ENCODE results near the gene OR1I1. TPM values are rescaled to one million over a fixed set of nuclear protein-coding genes. Genes with fewer than 3 reads are reported as not detected.

OR1I1 gene
- polyA plus RNA-seq, 3 donors: not detected

GRCh38 chr19:15048128-15048527 is 33.9 kb upstream of the OR1I1 start:
- no peaks in the 10 kb centered on the region for H3K36me3 ChIP-seq (replicated peaks in 1 of 2; ENCODE audit: control insufficient read depth in 1 of 2, insufficient read depth in 2 of 2, low read length in 2 of 2)
- no peak overlapping the region for H2AFZ ChIP-seq (ENCODE audit: insufficient read depth, low read depth, low read length, poor library complexity, severe bottlenecking)
- no peaks in the 10 kb centered on the region for H3K27me3 ChIP-seq (ENCODE audit: control insufficient read depth in 2 of 2, insufficient read depth in 2 of 2, low read length in 2 of 2)
- intact Hi-C loops (cut with micrococcal nuclease): no loop called here
- H3K27ac ChIP-seq (ENCODE audit: low read depth in 1 of 2, low read length in 2 of 2): no peak overlapping the region
- no peak for TF ChIP-seq CTCF (IDR thresholded peaks at IDR 0.05)
- H3K9me3 ChIP-seq (replicated peaks in 1 of 2; ENCODE audit: control insufficient read depth in 1 of 2, insufficient read depth in 1 of 2, low read length in 2 of 2): no peaks in the 10 kb centered on the region
- H3K36me3 Mint-ChIP-seq: no peaks in the 10 kb centered on the region
- no peak overlapping the region for H3K9ac ChIP-seq (ENCODE audit: insufficient read depth, low read length, poor library complexity, severe bottlenecking)
- no peaks in the 10 kb centered on the region for H3K79me2 ChIP-seq (ENCODE audit: insufficient read depth, low read length)
- H3K4me3 ChIP-seq (replicated peaks in 1 of 3; ENCODE audit: low read depth in 2 of 3, low read length in 3 of 3): no peak overlapping the region
- no peak for DNase-seq
- H3K4me3 Mint-ChIP-seq: no peak overlapping the region
- WGBS (ENCODE audit: insufficient coverage): 100% methylated on average over 1 of the region's 5 CpGs
- H4K20me1 ChIP-seq (ENCODE audit: insufficient read depth, low read length): no peaks in the 10 kb centered on the region
- no peak overlapping the region for H3K4me2 ChIP-seq (replicated peaks; ENCODE audit: extremely low read depth, low read length, poor library complexity, severe bottlenecking)
- peaks cover 0 to 12% (median 2%) of the 10 kb centered on the region in 7 donors for H3K9me3 Mint-ChIP-seq
- H3K27me3 Mint-ChIP-seq (ENCODE audit: low read depth in 3 of 3): peaks cover 4 to 9% (median 6%) of the 10 kb centered on the region in 3 donors
- H3K27ac Mint-ChIP-seq: no peak overlapping the region
- H3K4me1 Mint-ChIP-seq: no peaks in the 10 kb centered on the region
- H3K4me1 ChIP-seq (ENCODE audit: control insufficient read depth in 1 of 2, insufficient read depth in 2 of 2, low read length in 2 of 2): no peaks in the 10 kb centered on the region

- H3K9me3 ChIP-seq (replicated peaks in 1 of 2; ENCODE audit: control insufficient read depth in 1 of 2, insufficient read depth in 1 of 2, low read length in 2 of 2): no peaks in the 10 kb centered on the region
- no peaks in the 10 kb centered on the region for H4K20me1 ChIP-seq (ENCODE audit: insufficient read depth, low read length)
- Mint-ChIP-seq H3K27ac (peak within 1 kb of the TSS in 1 of 7 donors; percentile 57), H3K36me3 (no peaks in the 10 kb centered on the region), H3K27me3 (ENCODE audit: low read depth in 3 of 3) (peaks cover 4 to 9% (median 6%) of the 10 kb centered on the region in 3 donors), H3K9me3 (peaks cover 0 to 9% (median 2%) of the 10 kb centered on the region in 7 donors), H3K4me3 (no peak within 1 kb of the TSS), H3K4me1 (no peaks in the 10 kb centered on the region)
- H3K27me3 ChIP-seq (ENCODE audit: control insufficient read depth in 2 of 2, insufficient read depth in 2 of 2, low read length in 2 of 2): no peaks in the 10 kb centered on the region
- TF ChIP-seq CTCF (IDR thresholded peaks at IDR 0.05): no peak
- no peaks in the 10 kb centered on the region for H3K79me2 ChIP-seq (ENCODE audit: insufficient read depth, low read length)
- H3K36me3 ChIP-seq (replicated peaks in 1 of 2; ENCODE audit: control insufficient read depth in 1 of 2, insufficient read depth in 2 of 2, low read length in 2 of 2): no peaks in the 10 kb centered on the region
- H2AFZ ChIP-seq (ENCODE audit: insufficient read depth, low read depth, low read length, poor library complexity, severe bottlenecking): no peak within 1 kb of the TSS
- H3K4me2 ChIP-seq (replicated peaks; ENCODE audit: extremely low read depth, low read length, poor library complexity, severe bottlenecking): no peak within 1 kb of the TSS
- H3K4me1 ChIP-seq (ENCODE audit: control insufficient read depth in 1 of 2, insufficient read depth in 2 of 2, low read length in 2 of 2): no peaks in the 10 kb centered on the region
- no peak within 1 kb of the TSS for H3K27ac ChIP-seq (ENCODE audit: low read depth in 1 of 2, low read length in 2 of 2)
- WGBS (ENCODE audit: insufficient coverage): 94% methylated on average over 5 of the region's 11 CpGs
- H3K4me3 ChIP-seq (replicated peaks in 1 of 3; ENCODE audit: low read depth in 2 of 3, low read length in 3 of 3): no peak within 1 kb of the TSS
- intact Hi-C loops (cut with micrococcal nuclease): no loop called here
- DNase-seq: no peak
- H3K9ac ChIP-seq (ENCODE audit: insufficient read depth, low read length, poor library complexity, severe bottlenecking): no peak within 1 kb of the TSS
Measured at GRCh38 chr19:15048885-15049541, 33.0 kb upstream of the OR1I1 start, which contains the start of gene CASP14. CASP14 (plus strand) TSS chr19:15049480; CDS start chr19:15052252, 2,772 bp downstream.

Data from CD14-positive monocyte (primary cell).